ENCODE data around the gene ICAM3.

Gene ICAM3

DNA sequence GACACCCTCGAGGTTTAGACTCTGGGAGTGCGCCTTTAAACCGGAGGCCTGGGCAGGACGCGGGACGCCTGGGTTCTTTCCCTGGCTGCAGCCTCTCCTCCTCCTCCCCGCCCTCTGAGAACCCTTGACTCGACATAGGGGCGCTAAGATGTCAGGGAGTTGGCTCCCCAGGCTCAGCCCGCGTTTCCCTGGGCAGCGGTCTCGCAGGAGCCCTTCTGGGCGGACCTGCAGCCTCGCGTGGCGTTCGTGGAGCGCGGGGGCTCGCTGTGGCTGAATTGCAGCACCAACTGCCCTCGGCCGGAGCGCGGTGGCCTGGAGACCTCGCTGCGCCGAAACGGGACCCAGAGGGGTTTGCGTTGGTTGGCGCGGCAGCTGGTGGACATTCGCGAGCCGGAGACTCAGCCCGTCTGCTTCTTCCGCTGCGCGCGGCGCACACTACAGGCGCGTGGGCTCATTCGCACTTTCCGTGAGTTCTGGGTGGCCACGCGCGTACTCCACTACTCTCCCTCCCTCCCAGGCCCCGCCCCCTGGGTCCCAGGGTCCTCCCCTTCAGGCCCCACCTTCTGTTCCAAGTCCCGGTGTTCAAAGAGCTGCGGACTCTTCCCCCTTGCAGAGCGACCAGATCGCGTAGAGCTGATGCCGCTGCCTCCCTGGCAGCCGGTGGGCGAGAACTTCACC is 48.4 kb downstream of the ICAM3 start:
- no peak for DNase-seq (ENCODE audit: low read depth)

- no peak for DNase-seq (ENCODE audit: low read depth)
These were observed 49.0 kb downstream of the ICAM3 start for GRCh38 chr19:10290357-10290875.

GRCh38 chr19:10289836-10290356 is 49.5 kb downstream of the ICAM3 start, which contains the start of gene ICAM5:
TSS of gene ICAM5 (plus strand) at chr19:10289952. CDS start at chr19:10290044, 92 bp downstream.
- no peak for DNase-seq (ENCODE audit: low read depth)

GRCh38 chr19:10289167-10289835 is 50.1 kb downstream of the ICAM3 start:
- DNase-seq (ENCODE audit: low read depth), result peak; percentile 72

- DNase-seq (ENCODE audit: low read depth), result no peak
These were observed 50.7 kb downstream of the ICAM3 start for GRCh38 chr19:10288662-10289166.

DNA sequence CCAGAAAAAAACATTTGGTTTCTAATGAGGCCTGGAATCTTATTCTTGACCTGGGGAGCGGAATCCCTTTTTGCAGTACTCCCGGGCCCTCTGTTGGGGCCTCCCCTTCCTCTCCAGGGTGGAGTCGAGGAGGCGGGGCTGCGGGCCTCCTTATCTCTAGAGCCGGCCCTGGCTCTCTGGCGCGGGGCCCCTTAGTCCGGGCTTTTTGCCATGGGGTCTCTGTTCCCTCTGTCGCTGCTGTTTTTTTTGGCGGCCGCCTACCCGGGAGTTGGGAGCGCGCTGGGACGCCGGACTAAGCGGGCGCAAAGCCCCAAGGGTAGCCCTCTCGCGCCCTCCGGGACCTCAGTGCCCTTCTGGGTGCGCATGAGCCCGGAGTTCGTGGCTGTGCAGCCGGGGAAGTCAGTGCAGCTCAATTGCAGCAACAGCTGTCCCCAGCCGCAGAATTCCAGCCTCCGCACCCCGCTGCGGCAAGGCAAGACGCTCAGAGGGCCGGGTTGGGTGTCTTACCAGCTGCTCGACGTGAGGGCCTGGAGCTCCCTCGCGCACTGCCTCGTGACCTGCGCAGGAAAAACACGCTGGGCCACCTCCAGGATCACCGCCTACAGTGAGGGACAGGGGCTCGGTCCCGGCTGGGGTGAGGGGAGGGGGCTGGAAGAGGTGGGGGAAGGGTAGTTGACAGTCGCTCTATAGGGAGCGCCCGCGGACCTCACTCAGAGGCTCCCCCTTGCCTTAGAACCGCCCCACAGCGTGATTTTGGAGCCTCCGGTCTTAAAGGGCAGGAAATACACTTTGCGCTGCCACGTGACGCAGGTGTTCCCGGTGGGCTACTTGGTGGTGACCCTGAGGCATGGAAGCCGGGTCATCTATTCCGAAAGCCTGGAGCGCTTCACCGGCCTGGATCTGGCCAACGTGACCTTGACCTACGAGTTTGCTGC is 52.4 kb downstream of the ICAM3 start, which contains the start of gene ICAM4:
Gene ICAM4, plus strand, starts transcription at position 153 of the 935 bp plus-strand sequence. Its CDS starts 58 bp downstream, at position 211.
- DNase-seq (ENCODE audit: low read depth), result no peak

GRCh38 chr19:10285393-10285792 is 54.0 kb downstream of the ICAM3 start:
- DNase-seq (ENCODE audit: low read depth), result no peak

DNA sequence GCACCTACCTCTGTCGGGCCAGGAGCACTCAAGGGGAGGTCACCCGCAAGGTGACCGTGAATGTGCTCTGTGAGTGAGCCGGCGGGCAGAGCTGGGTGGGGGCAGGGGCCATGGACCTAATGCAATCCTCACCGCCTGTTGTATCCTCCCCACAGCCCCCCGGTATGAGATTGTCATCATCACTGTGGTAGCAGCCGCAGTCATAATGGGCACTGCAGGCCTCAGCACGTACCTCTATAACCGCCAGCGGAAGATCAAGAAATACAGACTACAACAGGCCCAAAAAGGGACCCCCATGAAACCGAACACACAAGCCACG is 54.5 kb downstream of the ICAM3 start:
- no peak for DNase-seq (ENCODE audit: low read depth)

- DNase-seq (ENCODE audit: low read depth), result no peak
These were observed 55.1 kb downstream of the ICAM3 start for GRCh38 chr19:10284065-10284959.
